GM12801 (cell line): ENCODE results near the gene VWA2.

Experiments used
- CTCF ChIP-seq: IDR thresholded peaks from one replicate; pipeline ENCODE4 v1.5.1; 2011; ENCODE audit warnings: control low read depth; ENCODE audit not compliant: insufficient read length; ENCODE audit errors: extremely low read depth

VWA2 gene

GRCh38 chr10:114313139-114313538 lies 74.1 kb downstream of the VWA2 start:
- TF ChIP-seq CTCF: no peak

GRCh38 chr10:114313866-114314265 lies 74.8 kb downstream of the VWA2 start:
- TF ChIP-seq CTCF: no peak

GRCh38 chr10:114315566-114316420 lies 76.7 kb downstream of the VWA2 start:
- no peak for TF ChIP-seq CTCF

GRCh38 chr10:114316744-114317143 lies 77.7 kb downstream of the VWA2 start:
- no peak for TF ChIP-seq CTCF

- TF ChIP-seq CTCF: no peak
Measured at GRCh38 chr10:114319406-114320248, 80.6 kb downstream of the VWA2 start.

- no peak for TF ChIP-seq CTCF
Measured at GRCh38 chr10:114320249-114321116, 81.4 kb downstream of the VWA2 start.

- no peak for TF ChIP-seq CTCF
Measured at GRCh38 chr10:114322344-114322743, 83.3 kb downstream of the VWA2 start.
